Measurements from ENCODE around the gene C6orf120. TPM values are rescaled to one million over a fixed set of nuclear protein-coding genes. Genes with fewer than 3 reads are reported as not detected.

C6orf120 gene
- total RNA-seq, 1 experiment from 2014 or later = 12.5 TPM

DNA sequence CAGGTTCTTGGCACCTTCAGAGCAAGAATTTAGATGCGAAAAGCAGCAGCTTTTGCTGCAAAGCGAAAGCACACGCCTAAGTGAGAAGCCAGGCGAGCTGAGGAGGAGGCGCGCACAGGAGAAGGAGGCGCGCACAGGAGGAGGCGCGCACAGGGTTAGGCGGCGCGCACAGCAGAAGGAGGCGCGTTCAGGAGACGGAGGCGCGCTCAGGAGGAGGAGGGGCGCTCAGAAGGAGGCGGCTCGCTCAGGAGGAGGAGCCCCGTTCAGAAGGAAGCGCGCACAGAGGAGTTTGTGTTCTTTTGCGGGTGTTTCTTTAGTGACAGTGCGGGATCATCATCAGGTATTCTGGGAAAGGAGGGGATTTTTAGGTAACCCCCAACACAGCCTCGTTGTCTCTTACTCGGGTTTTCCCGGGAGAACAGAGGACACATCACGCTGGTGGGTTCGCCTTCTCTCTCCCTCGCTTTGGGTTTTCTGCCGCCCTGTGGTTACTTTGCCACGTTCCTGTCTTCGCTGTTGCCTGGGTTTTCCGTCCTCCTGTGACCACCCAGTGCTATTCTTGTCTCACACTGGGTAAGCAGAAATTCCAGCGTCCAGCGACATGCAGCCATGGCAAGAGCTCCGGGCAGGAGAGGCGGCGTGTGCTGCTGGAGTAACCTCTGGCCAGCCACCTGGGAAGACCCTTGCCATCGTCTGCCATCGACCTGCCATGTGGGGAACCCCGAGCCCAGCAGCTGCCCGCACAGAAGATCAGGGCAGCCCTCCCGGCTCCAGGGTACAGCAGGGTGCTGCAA, 47.1 kb upstream of the C6orf120 start:
- no TSS peak for BruUV-seq (replicated peaks)
- Histone ChIP-seq H4K20me1 (ENCODE audit: insufficient read depth) (no peaks in the 10 kb centered on the region), H3K79me2 (ENCODE audit: low read depth) (no peaks in the 10 kb centered on the region), H3K36me3 (ENCODE audit: low read depth) (no peaks in the 10 kb centered on the region; the same call in 1 of the 2 replicates), H3K4me1 (replicated peaks; ENCODE audit: insufficient read depth) (no peaks in the 10 kb centered on the region), H3K27me3 (ENCODE audit: insufficient read depth, low read depth) (no peaks in the 10 kb centered on the region), H3K4me3 (no peak overlapping the region), H2AFZ (no peak overlapping the region), H3K9me2 (ENCODE audit: insufficient read depth) (no peaks in the 10 kb centered on the region), H3K4me2 (no peak overlapping the region), H3F3A (ENCODE audit: insufficient read depth, low read depth) (no peaks in the 10 kb centered on the region), H3K9me3 (ENCODE audit: insufficient read depth, low read depth) (no peaks in the 10 kb centered on the region), H3K27ac (no peak overlapping the region)
- intact Hi-C loops (cut with micrococcal nuclease; ENCODE audit: unreplicated experiment) = no loop called here
- POLR2A ChIA-PET (ENCODE audit: unreplicated experiment) = no interaction called here
- DNase-seq = no peak
- CTCF ChIA-PET = no interaction called here
- TF ChIP-seq, protein P1, sequence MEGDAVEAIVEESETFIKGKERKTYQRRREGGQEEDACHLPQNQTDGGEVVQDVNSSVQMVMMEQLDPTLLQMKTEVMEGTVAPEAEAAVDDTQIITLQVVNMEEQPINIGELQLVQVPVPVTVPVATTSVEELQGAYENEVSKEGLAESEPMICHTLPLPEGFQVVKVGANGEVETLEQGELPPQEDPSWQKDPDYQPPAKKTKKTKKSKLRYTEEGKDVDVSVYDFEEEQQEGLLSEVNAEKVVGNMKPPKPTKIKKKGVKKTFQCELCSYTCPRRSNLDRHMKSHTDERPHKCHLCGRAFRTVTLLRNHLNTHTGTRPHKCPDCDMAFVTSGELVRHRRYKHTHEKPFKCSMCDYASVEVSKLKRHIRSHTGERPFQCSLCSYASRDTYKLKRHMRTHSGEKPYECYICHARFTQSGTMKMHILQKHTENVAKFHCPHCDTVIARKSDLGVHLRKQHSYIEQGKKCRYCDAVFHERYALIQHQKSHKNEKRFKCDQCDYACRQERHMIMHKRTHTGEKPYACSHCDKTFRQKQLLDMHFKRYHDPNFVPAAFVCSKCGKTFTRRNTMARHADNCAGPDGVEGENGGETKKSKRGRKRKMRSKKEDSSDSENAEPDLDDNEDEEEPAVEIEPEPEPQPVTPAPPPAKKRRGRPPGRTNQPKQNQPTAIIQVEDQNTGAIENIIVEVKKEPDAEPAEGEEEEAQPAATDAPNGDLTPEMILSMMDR (conservative IDR thresholded peaks at IDR 0.05) = no peak
- no peak for TF ChIP-seq EZH2 (IDR thresholded peaks at IDR 0.05; ENCODE audit: low read depth)

DNA sequence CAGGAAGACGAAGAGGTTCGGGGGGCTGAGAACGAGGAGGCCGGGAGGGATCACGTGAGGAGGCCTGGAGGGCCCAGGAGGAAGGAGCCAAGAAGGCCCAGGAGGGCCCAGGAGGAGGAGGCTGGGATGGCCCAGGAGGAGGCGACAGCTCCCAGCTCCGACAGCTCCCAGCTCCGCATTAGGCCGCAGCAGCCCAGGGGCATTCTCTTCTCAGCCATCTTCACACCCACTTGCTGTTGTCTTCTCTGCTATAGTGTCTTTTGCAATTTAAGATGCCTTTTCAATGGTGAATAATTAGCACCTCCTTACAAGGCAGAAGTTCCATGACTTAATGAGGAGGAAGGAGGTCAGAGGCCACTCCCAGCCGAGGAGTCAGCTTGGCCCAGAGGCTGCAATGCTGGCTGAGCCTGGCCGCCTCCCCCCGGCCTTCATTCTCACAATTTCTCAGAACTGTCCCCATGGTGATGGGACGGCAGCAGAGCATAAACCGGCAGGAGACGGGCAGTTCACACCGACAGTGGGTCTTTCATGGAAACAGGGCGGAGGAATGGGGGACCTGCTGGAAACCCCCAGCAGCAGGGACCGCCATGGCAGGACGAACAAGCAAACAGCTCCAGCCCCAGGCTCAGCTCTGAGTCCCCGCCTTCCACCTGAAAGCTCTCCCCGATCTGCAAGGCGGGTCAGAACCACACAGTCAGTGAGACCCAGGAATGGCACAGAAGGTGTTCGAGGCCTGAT, 45.2 kb upstream of the C6orf120 start:
- Histone ChIP-seq H3K27ac (no peak overlapping the region), H3K9me2 (ENCODE audit: insufficient read depth) (no peaks in the 10 kb centered on the region), H3K27me3 (ENCODE audit: insufficient read depth, low read depth) (no peaks in the 10 kb centered on the region), H3K36me3 (ENCODE audit: low read depth) (no peaks in the 10 kb centered on the region; the same call in 1 of the 2 replicates), H2AFZ (no peak overlapping the region), H3K79me2 (ENCODE audit: low read depth) (no peaks in the 10 kb centered on the region), H3F3A (ENCODE audit: insufficient read depth, low read depth) (no peaks in the 10 kb centered on the region), H4K20me1 (ENCODE audit: insufficient read depth) (no peaks in the 10 kb centered on the region), H3K9me3 (ENCODE audit: insufficient read depth, low read depth) (no peaks in the 10 kb centered on the region), H3K4me2 (no peak overlapping the region), H3K4me3 (no peak overlapping the region), H3K4me1 (replicated peaks; ENCODE audit: insufficient read depth) (no peaks in the 10 kb centered on the region)
- CTCF ChIA-PET = no interaction called here
- BruUV-seq (replicated peaks) = no TSS peak
- intact Hi-C loops (cut with micrococcal nuclease; ENCODE audit: unreplicated experiment) = no loop called here
- POLR2A ChIA-PET (ENCODE audit: unreplicated experiment) = no interaction called here
- no peak for DNase-seq
- no peak for TF ChIP-seq EZH2 (IDR thresholded peaks at IDR 0.05; ENCODE audit: low read depth)
- TF ChIP-seq, protein P1 (conservative IDR thresholded peaks at IDR 0.05) = no peak

DNA sequence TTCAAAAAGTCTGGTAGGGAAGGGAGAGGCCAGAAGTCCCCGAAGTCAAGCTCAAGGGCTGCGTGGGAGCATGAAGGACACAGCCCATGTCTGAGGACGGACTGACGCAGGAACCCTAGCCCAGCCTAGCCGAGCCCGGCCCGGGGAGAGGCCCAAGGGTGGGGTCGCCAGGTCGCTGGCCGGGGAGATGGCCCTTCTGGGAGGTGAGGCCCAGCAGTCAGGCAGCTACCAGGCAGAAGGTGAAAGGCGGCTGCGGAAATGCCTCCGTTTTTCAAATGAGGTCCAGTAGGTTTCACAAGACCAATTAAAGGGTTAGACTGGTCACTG, 44.7 kb upstream of the C6orf120 start:
- BruUV-seq (replicated peaks) = no TSS peak
- DNase-seq = no peak

More for the DNA sequence above, 44.7 kb upstream of the C6orf120 start:
- Histone ChIP-seq H3K4me2 (no peak overlapping the region), H3K9me2 (ENCODE audit: insufficient read depth) (no peaks in the 10 kb centered on the region), H3K4me1 (replicated peaks; ENCODE audit: insufficient read depth) (no peaks in the 10 kb centered on the region), H2AFZ (no peak overlapping the region), H3K27ac (no peak overlapping the region), H3K79me2 (ENCODE audit: low read depth) (no peaks in the 10 kb centered on the region), H3K36me3 (ENCODE audit: low read depth) (no peaks in the 10 kb centered on the region), H3K27me3 (ENCODE audit: insufficient read depth, low read depth) (no peaks in the 10 kb centered on the region), H3K4me3 (no peak overlapping the region), H3F3A (ENCODE audit: insufficient read depth, low read depth) (no peaks in the 10 kb centered on the region), H3K9me3 (ENCODE audit: insufficient read depth, low read depth) (no peaks in the 10 kb centered on the region), H4K20me1 (ENCODE audit: insufficient read depth) (no peaks in the 10 kb centered on the region)
- no peak for TF ChIP-seq EZH2 (IDR thresholded peaks at IDR 0.05; ENCODE audit: low read depth)
- TF ChIP-seq, protein P1 (conservative IDR thresholded peaks at IDR 0.05) = no peak
- CTCF ChIA-PET = no interaction called here
- intact Hi-C loops (cut with micrococcal nuclease; ENCODE audit: unreplicated experiment) = no loop called here
- POLR2A ChIA-PET (ENCODE audit: unreplicated experiment) = no interaction called here

Measured in PC-9 (cell line).